Smooth muscle cell of trachea (primary cell): ENCODE measurements around the gene ITPKB. TPM values are rescaled to one million over a fixed set of nuclear protein-coding genes. Genes with fewer than 3 reads are reported as not detected.

Source experiments
- total RNA-seq: library from RNA; depleted of rRNA; stranded (reverse); fragments of >200 nt; gene quantifications from 2 replicates; pipeline ENCODE4 v1.2.1, GENCODE V29; 2014

Gene ITPKB
- total RNA-seq = 18.0 and 27.3 TPM in 2 replicates

GRCh38 chr1:226738995-226739695 is at the start of gene ITPKB:
TSS of gene ITPKB (minus strand) at chr1:226739282. CDS start at chr1:226737458, 1,824 bp downstream.

Other genes starting within 250 kb of the ITPKB start
- under 0.01 TPM in 1 of 2 replicates, not detected in the other for gene STUM, start 190.5 kb downstream of the ITPKB start, total RNA-seq
- gene PSEN2, start 131.3 kb upstream of the ITPKB start, total RNA-seq = 21.2 and 31.4 TPM in 2 replicates
- gene COQ8A, start 201.0 kb upstream of the ITPKB start, total RNA-seq = 12.8 and 22.3 TPM in 2 replicates